ENCODE data around the gene SMCR8.
"Not testable (repeated sequence)": the region's sequence is repeated elsewhere in the genome, so short reads cannot be mapped to it uniquely, and the experiment has no call there.

The SMCR8 gene

DNA sequence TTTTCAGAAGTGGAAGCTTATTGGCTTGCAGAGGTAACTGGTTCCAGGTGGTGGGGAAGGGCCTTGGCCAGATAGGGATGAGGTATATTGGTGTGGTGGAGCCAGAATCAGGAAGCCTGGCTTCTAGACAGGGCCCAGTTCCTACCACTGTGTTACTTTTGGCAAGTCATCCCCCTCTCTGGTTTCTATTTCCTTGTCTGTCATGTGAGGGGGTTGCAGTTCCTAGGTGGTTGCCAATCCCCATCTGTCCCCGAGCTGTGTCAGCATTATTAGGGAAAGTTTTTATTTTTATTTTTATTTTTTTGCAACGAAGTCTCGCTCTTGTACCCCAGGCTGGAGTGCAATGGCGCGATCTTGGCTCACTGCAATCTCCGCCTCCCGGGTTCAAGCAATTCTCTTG, 3.0 kb downstream of the SMCR8 start:
- no peak for DNase-seq

DNA sequence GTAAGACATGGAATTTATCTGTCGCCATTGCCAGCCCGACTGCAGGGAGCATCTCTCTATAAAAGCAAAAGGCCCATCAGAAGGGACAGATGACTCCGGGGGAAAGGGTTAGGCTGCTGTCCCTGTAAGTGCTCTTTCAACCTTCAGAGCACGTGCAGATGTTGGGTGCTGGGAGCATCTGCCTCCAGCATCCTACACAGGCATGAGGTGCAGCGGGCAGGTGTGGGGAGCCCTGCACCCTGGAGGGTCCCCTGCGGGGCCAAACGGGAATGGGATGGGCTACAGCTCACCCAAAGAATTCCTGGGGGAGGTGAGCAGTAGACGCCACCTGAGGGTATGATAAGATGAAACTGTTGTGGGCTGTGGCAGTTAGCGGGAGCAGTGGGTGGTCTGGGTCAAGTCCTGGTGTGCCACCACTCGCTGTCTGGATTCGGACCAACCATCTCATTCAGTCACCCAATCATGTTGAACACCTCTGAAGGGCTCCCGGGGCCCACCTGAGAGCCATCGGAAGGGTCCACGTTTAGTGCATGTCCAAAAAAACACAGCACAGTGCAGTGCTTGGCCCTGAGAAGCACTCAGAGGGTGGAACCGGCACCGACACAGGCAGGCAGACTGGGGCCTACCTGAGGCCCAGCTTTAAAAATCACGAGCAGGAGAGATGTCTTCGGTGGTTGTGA, 3.8 kb downstream of the SMCR8 start:
- no peak for DNase-seq

DNA sequence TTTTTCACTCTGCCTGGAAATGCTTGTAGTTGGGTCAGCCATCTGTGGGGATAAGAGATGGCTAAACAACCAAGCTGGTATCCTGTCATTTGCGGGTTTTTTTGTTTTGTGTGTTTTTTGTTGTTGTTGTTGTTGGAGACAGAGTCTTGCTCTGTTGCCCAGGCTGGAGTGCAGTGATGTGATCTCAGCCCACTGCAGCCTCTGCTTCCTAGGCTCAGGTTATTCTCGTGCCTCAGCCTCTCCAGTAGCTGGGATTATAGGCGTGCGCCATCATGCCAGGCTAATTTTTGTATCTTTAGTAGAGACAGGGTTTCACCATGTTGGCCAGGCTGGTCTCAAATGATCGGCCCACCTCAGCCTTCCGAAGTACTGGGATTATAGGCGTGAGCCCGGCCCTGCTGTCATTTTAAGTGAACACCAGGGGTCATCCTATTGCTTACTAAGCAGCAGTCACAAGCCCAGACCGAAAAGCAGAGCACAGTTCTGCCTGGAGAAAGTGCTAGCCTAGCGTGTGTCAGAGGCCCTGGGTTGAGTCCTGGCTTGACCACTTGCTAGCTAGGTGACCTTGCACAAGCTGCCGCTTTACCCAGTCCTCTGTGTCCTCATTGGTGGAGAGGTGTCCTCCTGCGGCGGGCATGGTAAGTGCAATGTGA, 4.6 kb downstream of the SMCR8 start:
- DNase-seq = no peak

DNA sequence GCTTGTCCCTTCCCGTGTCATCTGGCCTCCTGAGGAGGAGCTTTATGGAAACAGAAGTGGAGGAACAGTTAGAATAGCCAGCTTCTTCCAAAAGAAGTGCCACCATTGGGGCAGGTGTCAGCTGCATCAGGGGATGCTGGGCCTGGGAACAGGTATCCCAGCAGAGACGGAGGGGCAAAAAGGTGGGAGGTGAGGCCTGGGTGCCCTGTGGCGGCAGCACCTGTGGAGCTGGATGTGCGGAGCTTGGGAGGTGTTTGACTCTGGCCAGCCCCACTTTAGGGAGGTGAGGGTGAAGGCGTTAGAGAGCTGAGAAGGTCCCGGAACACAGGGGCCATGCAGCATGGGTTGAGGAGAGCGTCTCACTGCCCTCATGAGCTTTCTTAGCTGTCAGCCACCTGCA, 5.2 kb downstream of the SMCR8 start:
- DNase-seq = no peak

DNA sequence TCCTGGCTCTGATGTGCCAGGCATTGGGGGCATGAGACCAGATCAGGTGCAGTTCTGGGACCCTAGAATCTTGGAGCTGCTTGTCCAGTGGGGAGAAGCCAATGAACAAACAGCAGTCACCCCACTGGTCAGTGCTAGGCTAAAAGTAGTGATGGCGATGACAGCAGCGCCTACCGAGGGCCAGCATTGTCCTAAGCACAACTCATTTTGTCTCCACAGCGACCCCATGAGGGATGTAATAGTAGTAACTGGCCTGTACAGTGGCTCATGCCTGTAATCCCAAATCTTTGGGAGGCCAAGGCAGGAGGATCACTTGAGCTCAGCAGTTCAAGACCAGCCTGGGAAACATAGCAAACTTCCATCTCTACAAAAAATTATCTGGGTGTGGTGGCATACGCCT, 6.2 kb downstream of the SMCR8 start:
- no peak for DNase-seq

DNA sequence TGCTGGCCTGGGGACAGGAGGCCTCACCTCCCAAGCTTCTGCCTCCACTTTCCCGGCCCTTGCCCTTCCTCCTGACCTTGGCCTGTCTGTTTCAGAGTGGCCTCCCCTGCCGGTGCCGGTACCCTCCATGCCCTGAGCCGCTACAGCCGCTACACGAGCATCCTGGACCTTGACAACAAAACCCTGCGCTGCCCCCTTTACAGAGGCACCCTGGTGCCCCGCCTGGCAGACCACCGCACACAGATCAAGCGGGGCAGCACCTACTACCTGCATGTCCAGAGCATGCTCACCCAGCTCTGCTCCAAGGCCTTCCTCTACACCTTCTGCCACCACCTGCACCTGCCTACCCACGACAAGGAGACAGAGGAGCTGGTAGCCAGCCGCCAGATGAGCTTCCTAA, 7.4 kb downstream of the SMCR8 start:
- no peak for DNase-seq

DNA sequence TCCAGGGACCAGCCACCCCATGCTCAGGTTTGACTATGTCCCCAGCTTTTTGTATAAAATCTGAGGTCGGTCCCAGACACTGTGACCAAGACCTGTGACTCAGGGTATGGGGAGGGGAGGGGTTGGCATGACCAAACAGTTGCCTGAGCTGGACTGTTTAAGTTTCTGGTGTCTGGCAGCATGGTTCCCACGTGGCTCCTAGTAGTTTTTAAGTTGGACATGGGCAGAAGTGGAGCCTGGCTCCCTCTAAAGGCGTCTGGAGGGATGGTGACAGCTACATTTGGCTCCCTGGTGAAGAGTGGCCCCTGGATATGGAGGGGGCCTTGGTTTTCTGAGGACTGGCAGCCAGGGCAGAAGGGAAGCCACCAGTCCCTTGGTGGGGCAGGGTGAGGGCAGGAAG, 7.9 kb downstream of the SMCR8 start:
- no peak for DNase-seq

DNA sequence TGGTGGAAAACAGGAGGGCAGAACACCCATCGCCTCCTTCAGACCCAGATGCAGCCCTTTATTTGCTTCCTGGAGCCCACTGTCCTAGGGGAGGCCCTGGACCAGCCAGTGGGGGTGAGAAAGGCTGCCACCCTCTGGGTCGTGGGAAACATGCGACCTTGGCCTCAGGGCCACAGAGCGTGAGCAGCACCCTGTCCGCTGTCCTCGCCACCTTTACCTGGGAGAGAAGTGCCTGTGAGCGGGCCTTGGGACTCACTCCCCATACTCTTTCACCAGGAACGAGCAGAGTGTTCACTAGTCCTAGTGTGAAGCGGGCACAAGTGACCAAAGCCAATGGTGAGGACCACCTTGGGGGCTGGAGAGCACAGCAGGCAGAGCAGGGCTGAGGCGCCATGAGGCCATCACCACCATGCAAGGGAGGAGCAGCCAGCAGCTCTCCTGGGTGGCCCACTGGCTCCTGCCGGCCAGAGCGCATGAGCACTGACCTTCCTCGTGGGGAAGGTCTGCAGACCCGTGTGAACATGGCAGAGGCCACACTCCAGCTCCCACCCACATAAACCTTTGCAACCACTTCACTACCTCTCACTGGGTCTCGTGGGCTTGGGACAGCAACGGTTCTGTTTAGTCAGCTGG, 8.5 kb downstream of the SMCR8 start:
- DNase-seq = no peak

DNA sequence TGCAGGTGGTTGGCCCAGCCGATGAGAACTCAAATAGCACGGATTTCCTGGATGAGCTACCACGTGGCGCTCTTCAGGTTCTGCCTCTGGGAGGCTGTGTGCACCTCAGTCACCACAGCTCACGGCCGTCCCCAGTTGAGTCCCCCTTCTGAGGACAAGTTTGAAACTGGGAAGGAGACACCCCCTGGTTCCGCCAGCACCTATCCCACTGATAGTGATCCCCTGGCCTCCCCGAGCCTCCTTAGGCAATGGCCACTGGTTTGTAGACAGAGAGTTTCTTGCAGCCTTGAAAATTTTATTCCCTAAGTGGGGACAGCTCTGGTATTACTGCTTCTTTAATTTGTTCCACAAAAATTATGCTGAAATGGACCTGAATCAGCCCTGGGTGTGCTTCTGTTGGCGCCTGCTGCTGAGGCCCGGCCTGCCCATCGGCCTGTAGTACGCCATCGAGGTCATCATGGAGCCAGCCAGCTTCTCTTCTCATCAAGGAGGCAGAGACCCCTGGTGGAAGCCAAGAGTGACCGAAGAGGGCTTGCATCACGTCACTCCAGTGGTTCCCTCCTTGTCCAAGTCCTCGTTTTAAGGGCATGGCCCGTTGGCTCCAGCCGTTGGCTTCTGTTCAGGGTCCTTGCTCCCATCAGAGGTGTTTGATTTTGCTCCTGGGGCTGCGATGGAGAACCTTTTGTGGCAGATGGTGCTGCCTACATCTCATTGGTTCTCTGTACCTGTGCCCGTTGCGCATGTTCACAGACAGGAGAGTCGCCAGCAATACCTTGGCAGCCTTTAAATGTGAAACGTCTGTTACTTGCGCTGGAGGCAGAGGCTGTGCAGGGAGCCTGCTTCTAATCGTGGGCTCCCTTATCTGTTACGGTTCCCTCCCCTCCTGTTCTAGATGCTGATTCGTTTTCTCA, 9.3 kb downstream of the SMCR8 start:
- no peak for DNase-seq

DNA sequence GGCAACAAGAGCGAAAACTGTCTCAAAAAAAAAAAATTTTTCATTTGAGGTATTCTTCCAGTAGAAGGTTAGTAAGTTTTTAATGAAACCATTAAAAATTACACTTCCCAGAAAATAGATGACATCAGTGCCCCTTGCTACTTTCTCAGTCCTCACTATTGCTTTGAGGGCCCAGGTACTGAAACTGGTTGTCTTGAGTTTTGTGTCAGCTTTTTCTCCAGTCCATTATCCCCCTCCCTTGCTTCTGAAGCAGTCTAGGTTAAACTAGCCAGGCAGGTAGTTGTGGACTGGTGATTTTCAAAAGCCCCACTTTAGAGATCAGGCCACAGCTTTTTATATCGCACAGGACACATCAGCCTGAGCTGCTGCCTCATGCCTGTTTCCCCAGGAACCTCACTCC, 10.9 kb downstream of the SMCR8 start:
- no peak for DNase-seq

DNA sequence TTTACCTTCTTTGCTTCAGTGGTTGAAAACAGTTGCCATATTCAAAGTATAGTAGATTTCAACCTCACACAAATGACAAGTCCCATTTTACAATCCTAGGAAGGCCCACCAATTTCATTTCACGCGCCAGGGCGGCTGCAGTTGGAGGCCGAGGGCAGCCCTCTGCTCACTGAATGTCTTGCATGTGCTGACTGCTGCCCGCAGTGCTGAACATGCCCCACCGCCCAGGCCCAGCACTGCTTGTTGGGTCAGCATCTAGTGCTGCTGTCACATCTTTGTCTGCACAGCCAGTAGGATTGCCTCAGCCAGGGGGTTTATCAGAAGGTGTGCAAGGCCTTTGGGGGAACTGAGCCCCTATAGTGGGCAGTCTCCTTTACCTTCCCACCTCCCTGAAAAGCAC, 11.5 kb downstream of the SMCR8 start:
- DNase-seq = no peak

DNA sequence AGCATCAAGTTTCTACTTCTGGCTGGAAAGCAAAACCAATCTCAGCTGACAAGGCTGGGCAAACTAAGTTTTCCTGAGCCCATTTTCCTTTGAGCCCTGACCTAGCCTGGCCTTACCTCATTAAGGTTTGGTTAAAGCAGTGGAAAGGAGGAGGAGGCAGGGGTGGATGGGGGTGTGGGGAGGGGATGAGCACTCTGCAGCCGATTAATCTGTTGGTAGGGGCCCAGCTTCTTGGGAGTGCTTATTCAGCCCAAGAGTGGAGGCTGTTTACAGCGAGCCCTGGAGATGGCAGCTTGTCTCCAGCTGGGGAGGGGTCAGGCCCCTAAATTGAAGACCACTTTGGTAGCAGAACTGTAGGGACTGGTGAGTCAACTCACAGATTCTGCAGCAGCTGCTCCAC, 12.0 kb downstream of the SMCR8 start:
- no peak for DNase-seq

DNA sequence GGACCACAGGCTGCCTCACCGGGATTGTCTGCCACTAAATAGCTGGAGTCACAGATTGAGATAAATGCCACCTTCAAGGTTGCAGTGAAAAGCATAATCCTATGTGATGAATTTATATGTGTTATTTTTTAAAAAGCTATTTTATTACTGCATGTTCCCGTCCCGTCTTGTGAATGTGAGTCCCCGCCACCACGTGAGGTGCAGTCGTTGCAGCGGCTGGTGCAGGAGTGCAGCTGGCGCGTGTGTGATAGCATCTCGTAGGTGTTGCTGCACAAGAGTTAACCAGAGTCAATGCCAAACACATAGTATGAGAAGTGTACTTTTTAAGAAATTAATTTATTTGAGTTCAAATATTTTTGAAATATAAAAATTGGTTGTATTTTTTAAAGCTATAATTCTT, 12.5 kb downstream of the SMCR8 start:
- DNase-seq = no peak

DNA sequence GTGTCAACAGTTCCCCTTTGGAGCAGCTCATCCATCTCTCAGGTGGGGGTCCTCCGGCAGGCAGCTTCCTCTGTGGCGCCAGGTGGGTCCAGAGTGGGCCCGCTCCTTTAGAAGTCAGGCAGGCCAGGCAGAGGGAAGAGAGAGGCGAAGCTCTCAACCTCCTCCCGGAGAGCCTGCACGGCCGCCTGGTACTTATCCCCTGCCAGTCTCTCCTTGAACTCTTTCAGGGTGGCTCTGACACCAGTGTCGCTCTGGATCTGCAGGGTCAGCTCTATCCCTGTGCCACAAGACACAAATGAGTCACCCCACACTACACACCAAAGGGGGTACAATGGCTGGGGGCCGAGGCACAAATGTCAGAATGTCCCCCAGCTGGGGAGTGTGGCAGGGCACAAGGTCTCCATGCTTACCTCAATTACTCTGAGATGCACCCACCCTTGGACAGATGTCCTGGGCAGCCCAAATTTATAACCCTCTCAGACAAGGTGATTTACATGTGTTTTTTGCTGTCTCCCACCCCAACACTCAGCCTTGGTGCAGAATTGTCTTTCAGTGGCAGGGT, 13.6 kb downstream of the SMCR8 start:
- DNase-seq = no peak

DNA sequence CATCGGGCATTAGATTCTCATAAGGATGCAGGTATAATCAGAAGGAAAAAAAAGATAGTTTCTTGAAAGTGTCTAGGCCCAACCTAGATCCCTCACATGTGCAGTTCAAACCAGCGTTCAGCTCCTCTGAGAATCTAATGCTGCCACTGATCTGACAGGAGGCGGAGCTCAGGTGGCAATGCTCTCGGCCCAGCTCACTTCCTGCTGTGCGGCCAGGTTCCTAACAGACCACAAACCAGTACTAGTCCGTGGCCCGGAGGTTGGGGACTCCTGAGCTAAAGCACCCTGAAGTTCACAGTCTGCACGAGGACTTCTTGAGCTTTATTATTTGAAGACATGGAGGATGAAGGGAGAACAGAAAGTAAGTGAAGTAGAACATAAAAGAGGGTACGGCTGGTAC, 16.8 kb downstream of the SMCR8 start:
- DNase-seq = no peak

DNA sequence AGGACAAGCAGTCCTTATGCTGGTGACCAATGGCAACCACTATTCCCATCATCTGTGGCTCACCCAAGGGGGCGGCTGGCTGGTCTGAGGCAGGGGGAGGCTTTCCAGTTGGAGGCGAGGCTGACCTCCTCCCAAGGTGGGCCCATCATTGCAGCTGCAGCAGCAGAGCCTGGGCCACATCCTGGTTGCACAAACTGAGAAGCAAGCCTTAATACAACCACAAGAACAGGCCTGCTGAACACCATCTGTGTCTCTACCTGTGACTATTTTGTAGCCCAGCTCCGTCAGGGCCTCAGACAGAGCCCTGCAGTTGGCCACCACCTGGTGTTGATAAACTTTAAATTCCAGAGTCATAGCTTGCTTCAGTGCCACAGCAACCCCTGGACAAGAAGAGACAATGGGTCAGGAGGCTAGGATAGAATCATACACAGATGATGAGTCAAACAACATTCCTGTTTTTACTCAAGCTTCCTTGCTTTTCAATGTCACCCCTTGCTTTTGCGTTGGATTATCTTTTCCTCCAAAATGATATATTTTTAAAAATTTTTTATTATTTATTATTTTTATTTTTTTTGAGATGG, 17.9 kb downstream of the SMCR8 start:
- no peak for DNase-seq

DNA sequence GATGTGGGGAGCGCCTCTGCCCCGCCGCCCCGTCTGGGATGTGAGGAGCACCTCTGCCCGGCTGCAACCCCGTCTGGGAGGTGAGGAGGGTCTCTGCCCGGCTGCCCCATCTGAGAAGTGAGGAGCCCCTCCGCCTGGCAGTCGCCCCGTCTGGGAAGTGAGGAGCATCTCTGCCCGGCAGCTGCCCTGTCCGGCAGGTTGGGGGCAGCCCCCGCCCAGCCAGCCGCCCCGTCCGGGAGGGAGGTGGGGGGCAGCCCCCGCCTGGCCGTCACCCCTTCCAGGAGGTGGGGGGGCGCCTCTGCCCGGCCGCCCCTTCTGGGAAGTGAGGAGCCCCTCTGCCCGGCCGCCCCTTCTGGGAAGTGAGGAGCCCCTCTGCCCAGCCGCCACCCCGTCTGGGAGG, 23.1 kb downstream of the SMCR8 start:
- not testable (repeated sequence) for DNase-seq

DNA sequence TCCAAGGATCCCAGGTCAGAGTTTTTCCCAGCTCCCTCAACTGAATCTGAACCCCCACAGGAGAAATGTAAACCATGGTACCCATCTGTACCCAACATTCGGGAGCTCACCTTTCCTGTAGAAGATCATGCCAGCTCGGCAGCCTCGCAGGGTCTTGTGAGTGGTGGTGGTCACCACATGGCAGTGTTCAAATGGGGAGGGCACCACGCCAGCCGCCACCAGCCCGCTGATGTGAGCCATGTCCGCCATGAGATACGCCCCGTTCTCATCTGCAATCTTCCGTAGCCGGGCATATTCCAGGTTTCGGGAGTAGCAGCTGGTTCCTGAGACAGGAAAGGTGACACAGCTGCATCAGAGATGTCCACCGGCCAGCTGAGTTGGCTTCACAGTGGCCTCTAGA, 24.8 kb downstream of the SMCR8 start:
- DNase-seq = no peak

DNA sequence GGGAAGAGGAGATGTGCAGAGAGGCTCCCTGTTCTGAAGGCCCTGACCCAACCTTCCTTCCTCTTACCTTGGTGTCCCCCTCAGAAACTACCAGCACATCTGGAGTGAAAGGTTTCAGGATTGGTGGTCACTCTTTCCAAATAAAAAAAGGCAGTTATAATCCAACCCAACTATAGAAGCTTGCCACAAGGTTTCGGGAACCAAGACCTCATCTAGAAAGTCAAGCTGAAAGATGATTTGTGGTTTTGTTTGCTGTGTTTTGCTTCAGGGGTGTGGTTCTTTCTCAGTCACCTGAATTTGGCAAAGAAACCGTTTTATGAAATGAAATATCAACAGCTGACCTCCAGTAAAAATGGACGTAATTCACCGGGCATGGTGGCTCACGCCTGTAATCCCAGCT, 28.9 kb downstream of the SMCR8 start:
- no peak for DNase-seq

DNA sequence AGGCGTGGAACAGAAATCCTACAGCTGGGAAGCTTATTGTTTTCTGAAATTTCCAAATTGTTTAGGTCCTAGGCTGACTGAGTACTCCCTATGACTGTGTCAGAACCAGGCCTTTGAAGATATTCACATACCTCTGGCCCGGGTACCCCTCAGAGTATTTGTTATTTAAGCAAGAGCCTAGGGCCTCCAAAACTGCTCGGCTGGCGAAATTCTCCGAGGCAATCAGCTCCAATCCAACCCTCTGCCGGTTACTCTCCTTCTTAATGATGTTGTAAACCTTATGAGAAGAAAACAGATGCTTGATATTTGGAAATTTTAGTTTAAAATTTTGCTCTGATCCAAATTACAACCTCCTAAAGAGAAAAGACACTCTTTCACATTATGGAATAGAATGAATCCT, 38.4 kb downstream of the SMCR8 start:
- no peak for DNase-seq

DNA sequence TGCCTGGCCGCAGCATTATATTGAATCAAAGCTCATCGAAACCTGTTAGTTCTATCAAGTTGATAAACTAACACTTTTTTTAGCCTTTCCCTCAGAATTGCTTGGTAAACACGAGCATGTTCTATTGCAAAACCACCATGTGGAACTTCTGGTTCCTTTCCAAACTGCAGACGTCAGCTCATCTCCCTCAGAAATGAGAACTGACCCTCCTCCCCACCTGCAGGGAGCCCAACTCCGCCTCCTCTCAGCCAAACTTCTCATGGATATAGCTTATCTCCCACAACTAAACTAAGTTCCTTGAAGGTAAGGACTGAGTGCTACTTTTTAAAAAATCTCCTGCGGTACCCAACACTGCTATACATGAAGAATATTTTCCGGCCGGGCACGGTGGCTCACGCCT, 41.5 kb downstream of the SMCR8 start:
- DNase-seq = no peak

DNA sequence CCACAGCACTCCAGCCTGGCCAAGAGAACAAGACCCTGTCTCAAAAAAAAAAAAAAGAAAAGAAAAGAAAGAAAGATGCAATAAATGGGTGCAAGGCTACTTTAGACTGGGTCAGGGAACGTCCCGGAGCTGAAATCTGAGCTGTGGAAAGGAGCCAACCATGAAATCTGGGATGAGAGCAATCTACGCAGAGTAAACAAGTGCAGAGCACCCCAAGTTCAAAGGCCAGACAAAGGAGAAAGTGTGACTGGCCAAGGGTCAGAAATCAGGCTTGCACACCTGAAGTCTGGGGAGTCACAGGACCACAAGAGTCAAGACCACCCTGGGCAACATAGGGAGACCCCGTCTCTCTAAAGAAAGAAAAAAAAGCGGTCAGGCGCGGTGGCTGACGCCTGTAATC, 45.4 kb downstream of the SMCR8 start:
- DNase-seq = no peak

All from NCI-H187 (cell line).